ENCODE results near the gene EXTL1. TPM values are rescaled to one million over a fixed set of nuclear protein-coding genes. Genes with fewer than 3 reads are reported as not detected.
A peak's percentile ranks its signal among the peaks of the same experiment; 100 is the strongest.

The EXTL1 gene
- total RNA-seq, 2 donors from 2014 or later, result 3.3 to 3.7 TPM

- Mint-ChIP-seq H3K4me3 (no peak overlapping the region), H3K27ac (no peak overlapping the region), H3K27me3 (ENCODE audit: insufficient read depth) (peaks cover 2% of the 10 kb centered on the region), H3K36me3 (ENCODE audit: low read depth) (no peaks in the 10 kb centered on the region), H3K9me3 (no peaks in the 10 kb centered on the region), H3K4me1 (peaks cover 13% of the 10 kb centered on the region)
- WGBS, 2 experiments (ENCODE audit: insufficient coverage in 1 of 2, insufficient read length in 1 of 2), result 89 to 100% methylated on average over 2 of the region's 2 CpGs
- Histone ChIP-seq H3K4me3 (ENCODE audit: low read length) (no peak overlapping the region), H3K9me3 (ENCODE audit: control insufficient read depth, low read length) (no peaks in the 10 kb centered on the region), H3K36me3 (ENCODE audit: control insufficient read depth, insufficient read depth, low read length) (no peaks in the 10 kb centered on the region), H3K27ac (ENCODE audit: low read depth, low read length) (no peak overlapping the region), H3K27me3 (ENCODE audit: control insufficient read depth, insufficient read depth, low read length, poor library complexity, severe bottlenecking) (no peaks in the 10 kb centered on the region), H3K4me1 (ENCODE audit: control insufficient read depth, insufficient read depth, low read length) (no peaks in the 10 kb centered on the region), H3K9ac (ENCODE audit: extremely low read depth, low read length, poor library complexity, severe bottlenecking) (no peak overlapping the region)
- TF ChIP-seq CTCF (conservative IDR thresholded peaks at IDR 0.05), result no peak
- DNase-seq, result no peak
These were observed 6.2 kb upstream of the EXTL1 start for GRCh38 chr1:26015358-26015757.

- Mint-ChIP-seq H3K27me3 (ENCODE audit: insufficient read depth) (peaks cover 2% of the 10 kb centered on the region), H3K27ac (no peak overlapping the region), H3K36me3 (ENCODE audit: low read depth) (no peaks in the 10 kb centered on the region), H3K9me3 (no peaks in the 10 kb centered on the region), H3K4me1 (peaks cover 16% of the 10 kb centered on the region), H3K4me3 (no peak overlapping the region)
- Histone ChIP-seq H3K36me3 (ENCODE audit: control insufficient read depth, insufficient read depth, low read length) (no peaks in the 10 kb centered on the region), H3K9me3 (ENCODE audit: control insufficient read depth, low read length) (no peaks in the 10 kb centered on the region), H3K4me3 (ENCODE audit: low read length) (no peak overlapping the region), H3K9ac (ENCODE audit: extremely low read depth, low read length, poor library complexity, severe bottlenecking) (no peak overlapping the region), H3K27me3 (ENCODE audit: control insufficient read depth, insufficient read depth, low read length, poor library complexity, severe bottlenecking) (no peaks in the 10 kb centered on the region), H3K27ac (ENCODE audit: low read depth, low read length) (peak overlapping the region; percentile 49), H3K4me1 (ENCODE audit: control insufficient read depth, insufficient read depth, low read length) (peaks cover 2% of the 10 kb centered on the region)
- no peak for TF ChIP-seq CTCF (conservative IDR thresholded peaks at IDR 0.05)
- WGBS, 2 experiments (ENCODE audit: insufficient coverage in 1 of 2, insufficient read length in 1 of 2), result 85 to 91% methylated on average over 7 to 10 of the region's 10 CpGs
- no peak for DNase-seq
These were observed 5.2 kb upstream of the EXTL1 start for GRCh38 chr1:26016258-26016952.

- H3K9me3 ChIP-seq (ENCODE audit: control insufficient read depth, low read length), result no peaks in the 10 kb centered on the region
- no peak overlapping the region for H3K9ac ChIP-seq (ENCODE audit: extremely low read depth, low read length, poor library complexity, severe bottlenecking)
- no peaks in the 10 kb centered on the region for H3K36me3 ChIP-seq (ENCODE audit: control insufficient read depth, insufficient read depth, low read length)
- Mint-ChIP-seq H3K4me1 (peaks cover 20% of the 10 kb centered on the region), H3K27ac (no peak overlapping the region), H3K27me3 (ENCODE audit: insufficient read depth) (peaks cover 2% of the 10 kb centered on the region), H3K9me3 (no peaks in the 10 kb centered on the region), H3K4me3 (no peak overlapping the region), H3K36me3 (ENCODE audit: low read depth) (no peaks in the 10 kb centered on the region)
- no peaks in the 10 kb centered on the region for H3K27me3 ChIP-seq (ENCODE audit: control insufficient read depth, insufficient read depth, low read length, poor library complexity, severe bottlenecking)
- H3K27ac ChIP-seq (ENCODE audit: low read depth, low read length), result peak overlapping the region; percentile 49
- no peak for DNase-seq
- no peak overlapping the region for H3K4me3 ChIP-seq (ENCODE audit: low read length)
- TF ChIP-seq CTCF (conservative IDR thresholded peaks at IDR 0.05), result no peak
- H3K4me1 ChIP-seq (ENCODE audit: control insufficient read depth, insufficient read depth, low read length), result peaks cover 2% of the 10 kb centered on the region
- WGBS, 2 experiments (ENCODE audit: insufficient coverage in 1 of 2, insufficient read length in 1 of 2), result 87 to 89% methylated on average over 1 to 6 of the region's 6 CpGs
These were observed 4.5 kb upstream of the EXTL1 start for GRCh38 chr1:26016953-26017545.

Data from endodermal cell (in vitro differentiated cells).